ENCODE data around the gene ALKBH3.

Gene ALKBH3

DNA sequence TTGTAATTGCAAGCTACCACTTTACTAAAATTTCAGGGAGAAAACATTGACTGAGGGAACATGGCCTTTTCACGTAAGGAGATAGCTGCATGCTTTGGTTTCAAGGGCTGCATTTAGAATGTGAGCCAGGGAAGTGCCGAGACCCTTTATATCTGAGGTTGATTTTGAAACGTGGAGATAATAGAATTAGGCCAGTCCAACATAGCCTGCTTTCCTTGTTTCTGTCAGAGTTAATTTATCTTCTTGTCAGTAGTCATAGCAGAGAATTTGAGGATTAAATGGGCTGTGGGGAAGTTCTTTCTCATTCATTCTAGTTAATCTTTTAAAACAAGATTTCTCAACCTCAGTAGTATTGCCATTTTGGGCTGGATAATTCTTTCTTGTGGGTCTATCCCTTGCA, 12.2 kb downstream of the ALKBH3 start:
- H3K4me3 ChIP-seq (ENCODE audit: low read depth, low read length) = no peak overlapping the region

DNA sequence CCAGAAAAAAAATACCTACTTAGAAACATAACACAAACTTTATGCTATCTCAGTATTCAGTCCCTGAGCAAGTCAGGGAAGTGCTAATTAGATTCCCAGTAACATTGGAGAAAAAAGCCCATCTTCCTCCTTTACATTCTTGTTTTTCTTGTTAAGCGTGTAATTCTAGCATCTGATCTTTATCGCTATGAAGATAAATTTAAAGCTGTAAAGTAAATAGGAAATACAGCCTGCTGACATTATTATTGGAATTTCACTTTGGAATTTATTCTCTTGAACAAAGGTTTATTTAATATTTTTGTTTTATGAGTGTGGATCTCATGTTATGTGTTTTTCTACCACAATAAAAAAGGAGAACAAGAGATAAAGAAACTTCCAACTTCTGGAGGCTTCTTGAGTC, 13.9 kb downstream of the ALKBH3 start:
- H3K4me3 ChIP-seq (ENCODE audit: low read depth, low read length) = no peak overlapping the region

DNA sequence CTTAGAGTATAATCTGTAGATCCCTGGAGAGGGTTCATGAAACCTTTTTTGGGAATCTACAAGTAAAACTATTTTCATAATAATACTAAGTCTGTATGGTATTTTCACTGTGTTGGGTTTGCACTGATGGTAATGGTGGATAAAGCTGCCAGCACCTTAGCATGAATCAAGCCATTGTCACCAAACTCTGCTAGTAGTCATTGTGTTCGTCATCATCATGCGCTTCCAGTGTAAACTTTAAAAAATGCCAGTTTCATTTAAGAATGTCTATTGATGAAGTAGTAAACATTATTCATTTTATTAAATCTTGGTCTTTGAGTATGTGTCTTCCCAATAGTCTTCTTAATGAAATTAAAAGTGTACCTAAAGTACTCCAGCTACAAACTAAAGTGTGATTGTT, 15.0 kb downstream of the ALKBH3 start:
- no peak overlapping the region for H3K4me3 ChIP-seq (ENCODE audit: low read depth, low read length)

DNA sequence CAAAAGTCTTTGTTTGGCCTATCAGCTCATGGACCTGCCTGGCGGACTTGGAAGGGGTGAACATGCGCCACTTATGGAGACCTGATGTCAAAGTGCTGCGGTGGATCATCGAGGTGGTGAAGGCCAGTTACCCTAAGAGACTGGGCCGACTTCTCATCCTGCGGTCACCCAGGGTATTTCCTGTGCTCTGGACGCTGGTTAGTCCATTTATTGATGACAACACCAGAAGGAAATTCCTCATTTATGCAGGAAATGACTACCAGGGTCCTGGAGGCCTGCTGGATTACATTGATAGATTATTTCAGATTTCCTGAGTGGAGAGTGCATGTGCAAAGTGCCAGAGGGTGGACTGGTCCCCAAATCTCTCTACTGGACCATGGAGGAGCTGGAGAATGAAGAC, 17.9 kb downstream of the ALKBH3 start:
- no peak overlapping the region for H3K4me3 ChIP-seq (ENCODE audit: low read depth, low read length)

DNA sequence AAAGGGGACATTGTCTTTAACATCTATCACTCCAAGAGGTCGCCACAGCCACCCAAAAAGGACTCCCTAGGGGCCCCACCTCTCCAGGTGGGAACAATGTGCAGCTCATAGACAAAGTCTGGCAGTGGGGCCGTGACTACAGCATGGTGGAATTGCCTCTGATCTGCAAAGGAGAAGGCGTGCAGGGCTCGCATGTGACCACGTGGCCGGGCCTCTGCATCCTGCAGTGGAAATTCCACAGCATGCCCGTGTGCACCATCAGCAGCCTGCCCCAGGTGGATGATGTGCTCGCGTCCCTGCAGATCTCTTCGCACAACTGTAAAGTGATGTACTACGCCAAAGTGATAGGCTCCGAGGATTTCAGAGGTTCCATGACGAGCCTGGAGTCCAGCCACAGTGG, 18.5 kb downstream of the ALKBH3 start:
- H3K4me3 ChIP-seq (ENCODE audit: low read depth, low read length) = no peak overlapping the region

DNA sequence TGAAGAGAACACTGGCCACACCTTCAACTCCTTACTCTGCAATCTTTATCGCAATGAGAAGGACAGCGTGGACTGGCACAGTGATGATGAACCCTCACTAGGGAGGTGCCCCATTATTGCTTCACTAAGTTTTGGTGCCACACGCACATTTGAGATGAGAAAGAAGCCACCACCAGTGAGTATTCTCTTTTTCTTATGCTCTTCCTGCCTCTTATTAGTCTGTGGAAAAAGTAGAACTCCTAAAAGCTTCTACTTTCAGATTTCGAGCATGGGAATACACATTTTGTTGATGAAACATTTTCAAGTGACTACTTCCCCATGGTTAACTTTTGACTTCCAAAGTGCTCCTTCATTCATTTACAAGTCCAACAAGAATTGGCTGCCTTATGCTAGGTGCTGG, 20.9 kb downstream of the ALKBH3 start:
- no peak overlapping the region for H3K4me3 ChIP-seq (ENCODE audit: low read depth, low read length)

DNA sequence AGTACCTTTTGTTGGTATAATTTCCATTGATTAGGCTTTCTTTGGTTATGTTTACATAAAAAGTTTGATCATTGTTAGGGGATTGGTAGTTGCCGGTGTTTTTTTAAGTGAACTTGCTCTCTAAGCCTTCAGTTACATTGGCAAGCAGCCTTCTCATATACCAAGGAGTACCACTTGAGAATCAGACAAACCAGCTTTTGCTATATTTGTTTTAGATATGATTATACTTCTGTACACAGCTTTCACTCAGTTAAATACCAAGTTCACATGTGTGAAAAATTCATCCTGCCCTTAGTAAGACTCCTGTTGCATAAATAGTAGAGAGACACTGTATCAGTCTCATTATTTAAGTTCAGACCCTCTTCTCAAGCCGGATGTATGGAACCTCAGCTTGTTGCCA, 22.4 kb downstream of the ALKBH3 start:
- H3K4me3 ChIP-seq (ENCODE audit: low read depth, low read length) = no peak overlapping the region

DNA sequence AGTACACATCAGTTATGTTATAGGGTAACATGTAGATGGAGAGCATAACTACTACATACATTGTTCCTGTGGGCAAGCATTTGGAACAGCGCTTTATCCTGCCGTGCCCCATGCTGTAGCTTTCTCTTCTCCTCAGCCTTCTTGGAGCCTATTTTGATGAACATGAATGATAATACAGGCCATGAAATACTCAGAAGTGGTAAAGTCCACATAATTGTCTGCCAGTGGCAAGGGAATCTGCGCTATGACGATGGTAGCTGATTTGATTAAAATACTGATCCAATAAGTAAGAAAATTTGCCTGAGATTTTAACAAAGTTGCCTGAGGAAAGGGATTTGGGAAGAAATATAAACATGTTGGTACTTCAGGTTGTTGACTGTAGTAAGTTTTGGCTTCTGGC, 23.3 kb downstream of the ALKBH3 start:
- no peak overlapping the region for H3K4me3 ChIP-seq (ENCODE audit: low read depth, low read length)

DNA sequence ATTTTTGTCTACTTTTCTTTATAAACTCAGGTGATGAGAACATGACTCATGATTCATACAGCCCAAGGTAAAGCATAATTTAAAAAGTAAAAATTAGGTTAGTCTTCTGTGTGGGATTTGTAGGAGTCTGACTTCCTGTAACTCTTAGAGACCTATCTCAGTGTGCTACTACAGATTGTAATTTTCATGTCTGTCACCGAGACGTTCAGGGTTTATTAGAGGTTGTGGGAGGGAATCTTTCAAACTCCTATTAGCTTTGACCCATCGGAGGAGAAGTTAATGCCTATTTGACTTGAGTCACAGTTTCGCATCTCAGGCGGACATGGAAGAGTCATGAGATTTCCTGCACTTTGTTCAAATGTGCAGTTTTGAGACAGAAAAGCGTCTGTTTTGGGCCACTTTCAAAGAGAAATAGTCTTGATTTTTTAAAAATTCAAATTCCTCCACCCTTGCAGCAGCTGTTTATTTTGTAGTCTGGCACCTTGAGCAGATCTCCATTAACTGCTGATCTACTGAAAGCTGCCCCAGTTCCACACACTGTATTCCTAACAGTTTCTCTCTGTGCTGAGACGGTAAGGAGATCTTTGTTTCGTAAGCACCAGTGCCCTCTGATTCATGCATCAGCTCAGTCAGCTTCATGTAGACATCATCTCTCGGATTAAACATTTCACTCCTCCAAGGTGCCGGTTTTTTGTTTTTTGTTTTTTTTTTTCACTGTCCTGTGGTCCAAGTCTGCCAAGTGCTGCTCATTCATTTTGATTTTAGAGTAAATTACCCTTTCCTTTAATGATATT, 24.3 kb downstream of the ALKBH3 start:
- H3K4me3 ChIP-seq (ENCODE audit: low read depth, low read length) = no peak overlapping the region

DNA sequence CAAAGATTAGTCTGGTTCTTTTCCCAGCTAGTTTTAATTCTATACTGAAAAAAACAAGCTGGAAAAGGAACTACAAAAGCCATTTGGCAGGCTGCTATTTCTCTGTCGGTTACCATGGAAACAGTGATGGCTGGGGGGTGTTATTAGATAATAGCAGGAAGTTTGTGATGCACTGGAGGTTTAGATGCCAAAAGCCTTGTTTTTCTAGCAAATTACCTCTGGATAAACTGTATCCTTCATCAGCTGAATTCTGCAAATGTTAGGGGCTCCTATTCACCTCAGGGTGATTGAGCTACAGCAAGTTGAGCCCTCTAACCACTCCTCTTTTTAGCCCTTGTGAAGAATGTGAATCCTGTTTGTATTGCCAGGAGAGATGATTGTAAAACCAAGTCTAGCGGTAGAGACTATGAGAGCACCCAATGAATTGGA, 25.2 kb downstream of the ALKBH3 start:
- H3K4me3 ChIP-seq (ENCODE audit: low read depth, low read length) = no peak overlapping the region

DNA sequence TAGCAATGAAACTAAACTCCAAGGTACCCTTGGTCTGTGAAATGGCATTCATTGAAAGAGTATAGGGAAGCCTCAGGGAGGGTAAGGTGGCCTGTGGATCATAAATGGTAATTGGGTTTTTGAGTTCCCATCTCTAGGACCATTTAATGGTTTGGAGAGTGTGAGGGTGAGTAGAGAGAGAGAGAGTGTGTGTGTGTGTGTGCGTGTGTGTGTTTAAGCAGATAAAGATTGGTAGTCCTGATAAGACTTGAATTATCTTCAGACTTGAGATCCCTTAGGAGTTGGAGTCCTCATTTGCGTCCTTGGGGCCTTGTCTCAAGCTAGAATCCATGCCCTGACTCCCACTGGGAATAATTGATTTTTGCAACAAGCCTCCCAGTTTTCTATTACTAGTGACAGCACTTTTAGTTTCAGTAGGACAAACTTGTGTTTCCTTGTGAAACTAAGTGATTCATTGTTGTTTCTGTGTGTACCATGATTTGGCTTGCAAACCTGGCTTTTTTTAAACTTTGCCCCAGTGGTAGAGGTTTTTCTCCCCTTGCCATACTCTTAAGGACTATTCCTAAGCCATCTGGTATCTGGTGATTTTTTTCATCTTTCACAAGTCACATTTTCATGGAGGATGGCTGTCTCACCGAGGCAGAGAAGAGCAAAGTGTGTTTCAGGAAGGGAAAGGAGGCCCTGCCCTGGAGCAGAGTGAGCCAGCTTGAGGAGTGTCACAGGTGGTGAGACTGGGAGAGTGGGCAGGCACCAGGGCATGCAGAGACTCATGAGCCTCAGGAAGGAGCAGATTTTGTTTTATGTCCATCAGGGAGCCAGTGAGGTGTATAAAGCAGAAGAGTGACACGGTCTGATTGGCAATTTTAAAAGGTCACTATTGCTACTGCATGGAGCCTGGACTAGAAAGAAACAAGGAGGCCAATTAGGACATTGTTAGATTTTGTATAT, 26.7 kb downstream of the ALKBH3 start:
- H3K4me3 ChIP-seq (ENCODE audit: low read depth, low read length) = no peak overlapping the region

DNA sequence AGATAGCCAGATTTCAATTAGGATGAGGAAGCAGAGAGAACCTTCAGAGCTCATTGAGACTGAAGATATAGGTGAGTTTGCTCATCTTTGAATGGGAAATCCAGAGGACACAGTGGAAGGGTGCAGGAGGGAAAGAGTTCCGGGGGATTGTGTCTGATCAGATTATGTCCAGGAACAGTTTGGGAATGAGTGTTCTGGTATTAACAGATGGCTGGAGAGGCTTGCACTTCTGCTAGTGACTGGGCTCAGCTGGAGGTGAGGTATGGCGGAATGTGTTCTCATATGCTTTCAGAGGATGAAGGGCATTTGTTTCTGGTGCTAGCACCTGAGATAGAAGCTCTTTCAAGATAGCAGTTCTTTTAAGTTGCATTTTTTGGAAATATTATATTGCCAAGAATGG, 27.6 kb downstream of the ALKBH3 start:
- H3K4me3 ChIP-seq (ENCODE audit: low read depth, low read length) = no peak overlapping the region

DNA sequence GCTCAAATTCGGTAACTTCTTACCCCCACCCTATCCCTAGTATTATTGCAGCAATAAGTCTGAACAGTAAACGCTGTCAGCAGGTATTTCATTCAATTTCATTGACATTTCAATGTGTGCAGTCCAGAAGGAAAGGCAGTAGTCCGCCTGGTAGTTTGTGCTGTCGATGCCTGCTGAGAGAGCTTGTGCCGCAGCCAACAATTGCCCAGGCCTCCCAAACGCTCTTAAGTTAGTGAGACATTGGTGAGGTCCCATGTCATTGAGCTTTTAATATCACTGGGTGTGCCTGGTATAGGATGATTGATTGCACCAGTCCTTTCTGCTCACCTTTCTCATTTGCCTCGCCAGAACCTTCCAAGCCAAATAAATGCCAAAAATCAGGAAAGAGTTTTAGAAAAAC, 28.1 kb downstream of the ALKBH3 start:
- no peak overlapping the region for H3K4me3 ChIP-seq (ENCODE audit: low read depth, low read length)

DNA sequence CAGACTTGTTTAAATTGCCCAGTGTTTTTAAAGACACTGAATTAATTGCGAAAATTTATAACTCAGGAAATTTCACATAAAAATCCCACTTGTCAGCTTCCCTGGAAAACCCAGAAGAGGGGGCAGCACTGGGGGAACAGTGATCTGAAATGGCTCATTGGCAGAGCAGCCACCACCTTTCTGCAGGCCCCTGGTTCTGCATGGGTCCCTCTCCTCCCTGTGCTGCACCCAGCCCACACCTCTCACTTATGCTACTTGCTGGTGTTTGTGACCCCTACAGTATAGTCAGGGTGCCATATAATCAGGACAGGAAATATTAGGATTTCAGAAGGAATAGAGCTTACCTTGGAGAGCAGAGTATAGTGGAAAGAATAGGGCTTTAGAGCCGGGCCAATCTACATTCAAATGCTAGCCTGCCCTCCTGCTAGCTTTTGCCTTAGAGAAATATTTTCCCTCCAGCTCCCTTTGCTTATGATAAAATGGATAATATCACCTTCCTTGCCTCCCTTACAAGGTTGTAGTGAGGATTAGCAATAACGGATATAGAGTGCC, 33.3 kb downstream of the ALKBH3 start:
- no peak overlapping the region for H3K4me3 ChIP-seq (ENCODE audit: low read depth, low read length)

DNA sequence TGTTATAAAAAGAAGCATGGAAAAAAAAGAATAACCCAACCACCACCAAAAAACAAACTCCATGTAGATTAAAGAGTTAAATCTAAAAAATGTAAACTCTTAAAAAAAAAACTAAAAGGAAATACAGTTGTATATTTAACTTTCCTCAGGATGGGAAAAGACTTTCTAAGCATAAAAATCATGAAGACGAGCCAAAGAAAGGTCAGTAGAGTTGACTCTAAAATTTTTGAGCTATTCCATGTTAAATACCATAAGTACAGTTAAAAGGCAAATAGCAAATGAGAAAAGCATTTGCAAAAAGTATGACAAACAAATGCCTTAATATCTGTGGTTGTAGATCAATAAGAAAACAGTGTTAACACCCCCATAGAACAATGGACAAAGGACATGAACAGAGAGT, 33.8 kb downstream of the ALKBH3 start:
- no peak overlapping the region for H3K4me3 ChIP-seq (ENCODE audit: low read depth, low read length)

DNA sequence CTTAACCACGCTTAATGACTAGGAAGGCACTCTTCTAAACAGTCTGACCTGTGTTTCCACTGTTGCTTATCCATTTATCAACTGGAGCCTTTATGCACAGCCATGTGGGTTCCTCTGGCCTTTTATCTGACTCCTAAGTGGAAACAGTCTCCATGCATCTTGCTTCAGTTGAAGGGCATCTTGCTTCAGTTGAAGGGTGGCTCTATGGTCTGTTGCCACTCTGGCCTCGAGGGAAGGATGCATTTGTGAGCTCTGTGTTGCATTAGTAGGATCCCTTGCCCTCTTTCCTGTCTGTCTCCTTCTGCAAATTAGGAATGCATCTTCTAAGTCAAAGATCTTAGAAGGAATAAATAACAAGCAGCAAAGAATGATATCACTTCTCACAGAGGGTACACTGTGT, 36.0 kb downstream of the ALKBH3 start:
- no peak overlapping the region for H3K4me3 ChIP-seq (ENCODE audit: low read depth, low read length)

DNA sequence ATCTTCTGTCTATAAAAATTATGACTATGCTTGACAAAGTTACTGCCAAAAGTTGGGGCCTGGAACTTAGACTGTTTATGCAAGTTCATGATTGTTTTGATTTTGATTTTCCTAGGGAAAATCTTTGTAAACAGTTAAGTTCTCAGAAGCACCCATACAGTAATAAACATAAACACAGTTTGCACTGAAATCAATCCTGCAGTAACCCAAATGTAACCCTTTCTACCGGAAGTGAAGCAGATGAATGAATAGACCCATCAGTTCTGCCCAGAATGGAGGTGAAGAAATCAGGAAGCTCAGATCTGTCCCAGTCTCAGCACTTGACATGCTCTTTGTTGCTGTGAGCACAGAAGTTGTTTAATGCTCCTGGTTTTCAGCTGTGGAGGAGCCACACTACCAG, 37.2 kb downstream of the ALKBH3 start:
- no peak overlapping the region for H3K4me3 ChIP-seq (ENCODE audit: low read depth, low read length)

DNA sequence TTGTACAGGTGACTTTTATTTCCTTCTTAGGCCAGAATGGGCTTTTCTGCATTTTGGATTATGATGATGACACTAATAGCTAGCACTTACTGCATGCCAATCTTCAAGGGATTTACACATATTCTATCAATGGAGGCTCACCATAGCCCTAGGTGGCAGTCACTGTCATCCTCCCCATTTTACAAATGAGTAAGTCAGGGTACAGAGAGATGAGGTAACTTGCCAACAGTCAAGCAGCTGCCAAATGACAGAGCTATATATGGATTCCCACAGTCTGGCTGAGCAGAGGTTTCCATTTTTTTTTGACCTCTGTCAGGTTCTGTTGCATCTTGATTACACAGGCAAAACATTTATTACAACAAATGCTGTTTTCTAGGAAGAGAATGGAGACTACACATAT, 38.0 kb downstream of the ALKBH3 start:
- H3K4me3 ChIP-seq (ENCODE audit: low read depth, low read length) = no peak overlapping the region

DNA sequence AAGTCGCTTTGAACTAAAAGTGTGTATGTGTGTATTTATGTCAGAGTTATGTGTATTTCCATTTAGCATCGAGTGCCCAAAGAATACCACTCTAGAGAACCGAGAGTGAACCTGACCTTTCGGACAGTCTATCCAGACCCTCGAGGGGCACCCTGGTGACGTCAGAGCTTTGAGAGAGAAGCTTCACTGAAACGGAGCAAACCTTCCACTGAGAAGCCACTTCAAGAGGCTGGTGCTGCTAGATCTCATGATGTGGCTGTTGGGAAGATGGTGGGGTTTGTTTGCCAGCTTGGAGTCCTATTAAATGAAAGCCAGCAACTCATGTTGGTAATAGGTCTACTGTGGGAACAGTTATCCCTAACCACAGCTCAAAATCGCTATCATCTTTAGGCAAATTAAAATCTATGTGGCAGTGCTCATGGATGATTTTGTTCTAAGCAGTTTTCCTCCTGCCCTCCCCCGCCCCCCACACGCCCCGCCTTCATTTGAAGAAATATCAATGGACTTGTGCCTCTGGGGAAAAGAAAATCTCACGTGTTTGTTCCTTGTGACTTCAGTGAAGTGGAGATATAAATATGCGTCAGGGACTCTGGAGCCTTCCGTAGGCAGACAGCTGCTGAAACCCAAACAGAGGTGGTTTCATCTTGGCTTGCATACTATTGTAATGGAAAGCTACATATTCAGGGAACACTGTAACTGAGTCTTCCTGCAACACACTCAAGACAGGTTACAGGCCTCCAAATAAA, 39.4 kb downstream of the ALKBH3 start:
- no peak overlapping the region for H3K4me3 ChIP-seq (ENCODE audit: low read depth, low read length)

DNA sequence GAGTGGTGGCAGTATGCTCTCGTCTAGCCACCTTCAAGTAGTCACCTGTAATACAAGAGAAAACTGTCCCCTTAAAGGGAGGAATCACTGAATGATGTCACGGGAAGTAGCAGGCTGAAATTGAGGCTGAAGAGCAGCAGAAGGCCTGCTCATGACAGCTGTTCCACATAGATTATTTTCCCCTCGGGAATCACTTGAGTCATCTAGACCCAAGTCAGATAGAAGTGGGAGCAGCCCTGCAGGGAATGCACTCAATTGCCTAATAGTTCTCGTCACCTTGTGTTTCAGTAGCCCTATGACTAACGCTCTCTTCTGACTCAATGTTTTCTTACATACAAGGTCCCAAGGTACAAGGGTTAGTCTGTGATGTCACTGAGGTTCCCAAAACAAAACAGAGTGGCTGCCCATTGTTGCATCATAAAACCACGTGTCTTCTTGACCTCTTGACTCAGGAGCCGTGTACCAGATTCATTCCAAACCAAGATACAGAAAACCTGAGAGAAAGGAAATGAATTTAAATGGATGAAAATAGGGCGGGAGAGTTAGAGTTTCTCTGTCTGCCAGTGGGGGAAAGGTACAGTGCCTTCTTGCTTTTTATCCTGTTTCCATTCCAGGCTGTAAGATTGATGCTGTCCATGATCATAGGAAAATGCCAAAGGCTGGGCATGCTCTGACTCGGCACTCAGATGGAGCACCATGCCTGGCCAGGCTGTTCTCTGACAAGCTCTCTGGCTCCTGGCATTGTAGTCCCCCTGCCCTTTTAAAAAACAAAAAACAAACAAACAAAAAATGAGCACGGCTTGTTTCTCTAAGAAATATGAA, 40.2 kb downstream of the ALKBH3 start:
- H3K4me3 ChIP-seq (ENCODE audit: low read depth, low read length) = no peak overlapping the region

All from iPS-11a (cell line).